Stimulated activated naive CD4-positive, alpha-beta T cell (primary cell): ENCODE measurements around the gene ECI2.

ENCODE experiments used
- DNase-seq, 6 experiments: peaks; one replicate each; lab custom pipeline; 2025; lab: John Stamatoyannopoulos, UW

Gene ECI2, protein sequence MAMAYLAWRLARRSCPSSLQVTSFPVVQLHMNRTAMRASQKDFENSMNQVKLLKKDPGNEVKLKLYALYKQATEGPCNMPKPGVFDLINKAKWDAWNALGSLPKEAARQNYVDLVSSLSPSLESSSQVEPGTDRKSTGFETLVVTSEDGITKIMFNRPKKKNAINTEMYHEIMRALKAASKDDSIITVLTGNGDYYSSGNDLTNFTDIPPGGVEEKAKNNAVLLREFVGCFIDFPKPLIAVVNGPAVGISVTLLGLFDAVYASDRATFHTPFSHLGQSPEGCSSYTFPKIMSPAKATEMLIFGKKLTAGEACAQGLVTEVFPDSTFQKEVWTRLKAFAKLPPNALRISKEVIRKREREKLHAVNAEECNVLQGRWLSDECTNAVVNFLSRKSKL

DNA sequence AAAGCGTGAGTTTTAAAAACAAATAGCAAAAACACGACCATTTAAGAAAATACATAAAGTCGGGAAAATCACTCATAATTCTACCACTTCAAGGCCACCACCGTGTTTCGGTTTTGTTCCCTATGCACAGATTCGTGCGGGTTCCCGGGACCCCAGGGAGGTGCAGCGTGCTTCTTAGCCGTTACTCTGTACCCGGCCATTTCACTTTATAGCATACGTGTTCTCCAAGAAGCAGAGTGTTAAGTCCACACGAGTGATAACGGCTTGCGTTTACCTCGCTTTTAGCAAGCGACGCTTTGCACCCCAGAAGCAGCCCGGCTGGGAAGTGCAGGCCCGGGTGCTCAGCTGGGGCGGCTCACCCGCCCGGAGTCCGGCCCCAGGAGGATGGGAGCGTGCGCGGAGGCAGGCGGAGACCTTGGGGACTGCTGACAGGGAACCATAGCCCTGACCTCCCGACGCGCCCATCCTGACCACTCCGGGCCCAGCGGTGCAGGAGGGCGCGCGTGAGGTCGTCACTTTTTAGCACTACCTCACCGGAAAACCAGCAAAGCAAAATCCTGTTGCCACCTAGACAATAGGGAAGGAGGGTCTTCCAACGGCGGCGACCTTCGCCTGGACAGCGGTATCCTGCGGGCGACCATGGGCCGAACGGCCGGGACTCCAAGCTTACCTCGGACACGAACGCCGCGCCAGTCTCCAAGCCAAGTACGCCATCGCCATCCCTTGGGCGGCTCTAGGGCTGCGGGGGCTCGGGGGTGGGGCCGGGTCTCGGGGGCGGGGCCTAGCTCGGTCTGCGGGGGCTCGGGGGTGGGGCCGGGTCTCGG, at the start of gene ECI2:
TSS of gene ECI2 (minus strand) at position 735 of the 824 bp plus-strand sequence. CDS start at position 720, 15 bp downstream.
- peak in 5 of 6 experiments; percentile 50 to 88 (median 67) for DNase-seq

DNA sequence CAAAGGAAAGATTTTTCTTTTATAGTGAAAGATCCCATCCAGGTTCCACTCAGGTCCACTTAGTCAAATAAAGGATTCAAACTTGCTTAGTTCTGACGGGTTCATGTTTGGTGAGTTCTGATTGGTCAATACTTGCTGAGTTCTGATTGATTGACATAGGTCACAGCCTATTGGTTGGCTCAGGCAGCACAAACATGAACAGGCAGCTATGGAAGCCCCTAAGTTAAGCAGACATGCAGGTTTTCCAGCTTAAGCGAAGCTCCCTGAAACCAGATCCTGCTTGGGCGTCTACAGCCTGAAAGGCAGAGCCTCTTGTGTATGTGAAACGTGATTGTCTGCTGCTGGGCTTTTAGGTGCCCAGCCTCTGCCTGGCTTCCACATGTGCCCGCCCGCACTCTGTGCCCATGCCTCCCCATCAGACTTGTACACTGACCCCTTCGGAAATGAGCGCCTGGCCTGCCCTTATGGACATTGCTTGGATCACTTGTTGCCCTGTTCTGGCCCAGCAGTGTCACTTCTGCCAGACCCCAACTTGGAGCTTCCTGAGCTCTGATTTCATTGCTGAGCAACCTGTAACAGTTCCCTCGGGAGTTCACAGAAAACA, 45.4 kb upstream of the ECI2 start:
- no peak for DNase-seq

DNA sequence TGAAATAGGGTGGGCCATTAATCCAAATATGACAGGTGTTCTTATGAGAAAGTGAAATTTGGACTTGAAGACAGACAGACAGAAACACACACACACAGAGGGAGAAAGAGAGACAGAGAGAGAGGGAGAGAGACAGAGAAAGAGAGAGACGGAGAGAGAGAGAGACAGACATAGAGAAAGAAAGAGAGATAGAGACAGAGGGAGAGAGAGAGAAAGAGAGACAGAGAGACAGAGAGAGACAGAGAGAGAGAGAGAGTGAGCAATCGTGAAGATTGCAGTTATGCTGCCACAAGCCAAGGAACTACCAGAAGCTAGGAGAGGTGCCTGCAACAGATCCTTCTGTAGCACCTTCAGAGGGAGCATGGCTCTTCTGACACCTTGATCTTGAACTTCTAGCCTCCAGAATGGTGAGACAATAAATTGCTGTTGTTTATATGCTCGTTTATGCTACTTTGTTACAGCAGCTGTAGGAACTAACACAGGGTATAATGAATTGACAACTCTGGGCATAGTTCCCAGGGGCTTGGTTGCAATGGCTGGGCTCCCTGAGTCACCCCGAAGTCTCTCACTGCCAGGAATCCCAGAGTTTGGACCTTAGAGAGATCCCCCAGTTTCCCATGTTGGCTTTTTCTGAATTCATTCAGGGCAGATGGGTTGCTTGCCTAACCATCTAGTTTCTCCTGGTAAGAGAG, 44.7 kb upstream of the ECI2 start:
- no peak for DNase-seq

DNA sequence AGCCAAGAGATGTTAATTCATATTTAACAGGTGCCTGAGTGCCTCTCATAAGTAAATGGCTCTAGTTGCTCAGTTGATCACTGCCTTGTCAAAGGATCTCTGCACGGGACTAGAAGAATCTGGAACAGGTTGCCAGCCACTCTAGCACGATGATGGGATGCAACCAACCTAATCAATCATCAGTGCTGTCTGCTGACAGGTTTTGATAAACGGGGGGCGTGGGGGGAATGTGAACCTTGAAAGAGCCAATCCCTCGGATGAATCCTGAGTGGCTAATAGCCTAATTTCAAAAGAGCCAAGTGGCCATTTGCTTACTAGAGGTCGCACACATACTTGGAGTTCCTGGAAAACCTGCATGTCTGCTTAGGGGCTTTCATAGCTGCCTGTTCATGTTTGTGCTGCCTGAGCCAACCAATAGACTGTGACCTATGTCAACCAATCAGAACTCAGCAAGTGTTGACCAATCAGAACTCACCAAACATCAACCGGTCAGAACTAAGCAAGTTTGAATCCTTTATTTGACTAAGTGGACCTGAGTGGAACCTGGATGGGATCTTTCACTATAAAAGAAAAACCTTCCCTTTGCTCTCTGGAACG, 43.5 kb upstream of the ECI2 start:
- no peak for DNase-seq

DNA sequence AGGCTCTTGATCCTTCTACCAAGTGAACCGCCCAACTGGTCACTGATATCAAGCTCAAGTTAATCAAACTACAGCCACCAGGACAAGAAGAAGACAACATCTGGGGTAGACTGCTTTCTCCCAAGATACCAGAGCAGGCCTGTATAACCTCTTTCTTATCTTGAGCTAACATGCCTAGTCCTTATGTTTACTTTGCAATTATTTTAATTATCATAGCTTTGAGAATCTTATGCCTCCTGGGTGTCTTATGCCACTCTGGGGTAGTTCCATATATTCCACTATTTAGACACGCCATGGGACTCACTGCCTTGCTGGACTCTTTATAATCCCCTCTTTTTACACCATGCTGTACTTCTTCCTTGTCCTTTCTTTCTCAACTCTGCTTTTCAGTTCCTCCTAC, 41.5 kb upstream of the ECI2 start:
- no peak for DNase-seq

DNA sequence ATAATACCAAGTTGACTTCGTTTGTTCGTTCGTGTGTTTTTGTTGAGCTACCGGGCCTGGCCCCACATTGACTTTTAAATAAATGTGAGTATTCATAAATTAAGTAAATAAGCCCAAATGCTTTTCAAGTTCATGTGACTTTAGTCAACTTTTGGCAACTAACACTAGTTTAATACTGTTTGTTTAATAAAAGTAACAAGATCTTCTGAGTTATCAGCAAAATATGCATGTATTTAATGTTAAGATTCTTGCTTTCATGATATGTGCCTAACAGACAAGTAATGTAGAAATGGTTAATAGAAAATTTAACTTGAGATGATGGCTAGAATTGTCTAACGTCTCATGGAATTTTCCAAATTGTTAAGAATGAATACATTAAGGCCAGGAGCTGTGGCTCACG, 38.7 kb upstream of the ECI2 start:
- DNase-seq, result no peak

DNA sequence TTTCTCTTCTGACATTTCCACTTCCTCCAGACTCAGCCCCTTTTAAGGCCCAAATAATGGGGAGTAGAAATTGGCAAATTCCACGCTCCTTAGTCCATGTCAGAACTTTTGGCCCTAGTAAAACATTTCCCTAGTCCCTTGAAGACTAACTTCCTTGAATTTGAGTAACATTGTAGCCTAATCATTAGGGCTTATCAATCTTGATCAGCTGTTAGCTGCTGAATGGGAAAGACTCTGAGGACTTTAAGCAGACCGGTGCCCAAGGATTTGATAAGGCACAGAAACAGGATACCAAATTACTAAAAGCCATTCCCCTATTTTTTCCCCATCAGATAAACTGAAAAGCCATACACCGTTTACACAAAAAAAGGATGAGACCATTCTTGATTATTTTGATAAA, 37.0 kb upstream of the ECI2 start:
- DNase-seq, result no peak

DNA sequence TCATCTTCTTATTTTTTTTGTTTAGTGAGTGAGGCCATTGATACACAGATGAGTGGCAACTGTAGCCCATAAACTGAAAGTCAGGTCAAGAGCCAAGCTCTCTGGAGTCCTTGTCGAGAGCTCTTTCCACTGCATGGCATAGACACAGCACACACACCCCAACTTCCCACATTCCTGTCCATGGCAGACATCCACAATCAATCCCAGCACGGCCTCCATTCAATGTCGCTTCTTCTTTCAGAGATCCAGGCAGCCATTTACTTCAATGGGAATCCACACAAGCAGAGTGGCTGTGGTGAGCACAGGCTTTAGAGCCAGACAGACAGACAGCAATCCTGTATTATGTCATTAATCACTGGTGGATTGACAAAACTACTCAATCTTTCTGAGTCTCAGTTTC, 34.9 kb upstream of the ECI2 start:
- no peak for DNase-seq

DNA sequence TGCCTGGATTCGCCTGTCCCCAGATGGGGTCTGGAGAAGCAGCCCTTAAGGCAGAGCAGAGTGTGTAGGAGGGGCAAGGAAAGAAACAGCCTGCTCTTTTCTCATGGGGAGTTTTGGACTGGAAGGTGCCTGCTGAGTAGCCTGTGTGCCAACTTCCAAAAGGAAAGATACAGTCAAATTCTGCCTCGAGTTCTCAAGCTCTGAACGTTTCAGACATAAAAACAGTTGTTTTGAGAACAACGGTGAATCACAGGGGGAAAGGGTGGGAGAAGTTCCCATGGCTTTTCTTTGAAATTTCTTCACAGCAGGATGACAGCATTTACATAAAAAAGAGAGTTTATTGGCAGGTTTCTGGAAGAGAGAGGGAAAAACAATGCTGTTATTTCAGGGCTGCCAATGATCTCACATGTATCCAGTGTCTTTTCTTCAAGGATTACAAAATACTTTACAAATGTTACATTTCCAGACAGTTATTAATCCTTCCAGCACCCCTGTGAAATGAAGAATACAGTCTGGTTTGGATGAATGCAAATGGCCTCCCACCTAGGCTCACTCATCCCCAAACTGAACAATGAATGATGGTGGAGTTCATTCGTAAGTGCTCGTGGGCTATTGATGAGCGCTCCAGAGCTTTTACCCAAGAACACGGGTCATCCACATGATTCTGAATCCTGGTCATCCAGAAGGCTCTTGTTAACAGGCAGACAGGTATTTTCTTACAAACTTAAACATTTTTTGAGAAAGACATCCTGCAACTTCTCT, 33.8 kb upstream of the ECI2 start:
- DNase-seq, result no peak

DNA sequence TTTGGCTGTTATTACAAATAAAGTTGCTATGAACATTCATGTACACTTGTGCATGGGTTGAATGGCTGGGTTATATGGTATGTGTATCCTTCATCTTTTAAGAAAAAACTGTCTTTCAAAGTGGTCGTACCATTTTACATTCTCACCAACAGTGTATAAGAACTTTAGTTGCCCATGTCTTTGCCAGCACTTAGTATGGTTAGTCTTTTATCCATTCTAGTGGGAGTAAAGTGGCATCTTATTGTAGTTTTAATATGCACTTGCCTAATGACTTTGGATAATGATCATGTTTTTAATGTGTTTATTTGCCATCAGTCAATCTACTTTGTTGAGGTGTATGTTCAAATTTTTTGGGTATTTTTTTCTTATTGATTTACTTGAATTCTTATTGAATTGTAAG, 32.5 kb upstream of the ECI2 start:
- DNase-seq, result no peak

DNA sequence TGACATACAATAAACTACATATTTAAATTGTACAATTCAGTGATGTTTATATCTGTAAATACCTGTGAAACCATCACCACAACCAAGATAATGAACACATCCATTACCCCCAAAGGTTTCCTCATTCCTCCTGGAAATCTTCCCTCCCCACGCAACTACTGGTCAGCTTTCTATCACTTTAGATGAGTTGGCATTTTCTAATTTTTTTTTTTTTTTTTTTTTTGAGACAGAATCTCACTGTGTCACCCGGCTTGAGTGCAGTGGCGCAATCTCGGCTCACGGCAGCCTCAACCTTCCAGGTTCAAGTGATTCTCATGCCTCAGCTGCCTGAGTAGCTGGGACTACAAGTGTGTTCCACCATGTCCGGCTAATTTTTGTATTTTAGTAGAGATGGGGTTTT, 31.7 kb upstream of the ECI2 start:
- no peak for DNase-seq

DNA sequence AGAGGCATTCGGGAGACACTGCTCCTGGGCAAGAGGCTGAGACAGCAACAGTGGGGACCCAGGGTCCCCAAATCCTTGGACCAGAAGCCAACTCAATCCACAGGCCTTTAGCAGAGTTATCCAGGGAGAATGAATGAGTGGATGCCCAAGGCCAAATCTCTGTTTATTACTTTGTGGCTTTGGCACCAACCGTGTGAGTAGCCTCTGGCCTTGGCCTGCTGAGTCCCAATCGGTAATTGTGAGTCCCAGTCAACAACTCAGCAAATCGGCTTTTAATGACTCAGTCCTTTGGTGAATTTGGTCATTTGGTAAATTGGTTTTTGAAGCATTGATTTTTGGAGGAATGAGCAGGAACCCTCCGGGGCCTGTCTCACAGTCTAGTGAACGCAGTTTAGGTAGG, 29.1 kb upstream of the ECI2 start:
- no peak for DNase-seq

DNA sequence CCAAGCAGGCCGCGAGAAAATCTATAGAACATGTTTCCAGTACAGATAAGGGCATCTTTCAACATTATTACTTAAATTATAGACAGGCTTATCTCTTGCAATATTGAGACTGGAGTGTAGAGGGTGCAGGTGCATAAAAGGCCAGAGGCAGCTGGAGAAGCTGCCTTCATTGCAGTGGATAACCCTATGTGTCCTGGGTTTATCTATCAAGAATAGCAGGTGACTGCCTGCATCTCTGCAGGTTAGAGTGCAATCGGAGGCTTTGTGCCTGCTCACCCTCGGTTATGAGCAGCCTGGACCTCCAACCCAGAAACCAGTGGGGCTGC, 28.7 kb upstream of the ECI2 start:
- no peak for DNase-seq

DNA sequence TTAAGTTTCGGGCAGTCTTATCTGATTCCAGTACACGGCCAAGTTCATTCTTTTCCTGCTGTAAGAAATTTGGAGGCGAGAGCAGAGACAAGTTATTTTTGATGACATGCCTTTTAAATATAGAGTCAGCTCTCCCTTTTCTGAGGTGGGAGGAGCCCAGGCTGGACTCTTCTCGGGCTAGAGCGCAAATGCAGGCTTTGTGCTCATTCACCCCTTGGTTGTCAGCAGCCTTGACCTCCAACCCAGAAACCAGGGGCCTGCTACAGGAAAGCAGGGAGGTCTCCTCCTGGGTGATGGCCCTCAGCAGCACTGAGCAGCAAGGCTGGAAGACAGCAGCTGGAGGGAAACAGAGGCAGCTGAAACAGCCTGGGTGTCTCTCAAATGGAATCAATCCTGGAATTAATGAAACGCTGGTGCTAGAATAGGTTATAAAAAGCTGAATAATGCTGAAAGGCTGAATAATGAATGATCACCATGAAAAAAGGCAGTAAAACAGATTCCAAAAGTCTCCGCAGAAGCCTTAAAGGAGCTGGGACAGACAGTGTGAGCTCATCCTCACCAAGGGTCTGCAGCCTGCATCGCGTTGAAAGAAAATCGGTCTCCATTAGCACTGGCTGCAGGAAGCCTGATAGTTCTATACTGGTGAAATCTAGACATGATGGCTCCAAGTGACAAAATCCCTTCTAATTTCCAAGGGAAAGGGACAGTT, 28.2 kb upstream of the ECI2 start:
- no peak for DNase-seq

DNA sequence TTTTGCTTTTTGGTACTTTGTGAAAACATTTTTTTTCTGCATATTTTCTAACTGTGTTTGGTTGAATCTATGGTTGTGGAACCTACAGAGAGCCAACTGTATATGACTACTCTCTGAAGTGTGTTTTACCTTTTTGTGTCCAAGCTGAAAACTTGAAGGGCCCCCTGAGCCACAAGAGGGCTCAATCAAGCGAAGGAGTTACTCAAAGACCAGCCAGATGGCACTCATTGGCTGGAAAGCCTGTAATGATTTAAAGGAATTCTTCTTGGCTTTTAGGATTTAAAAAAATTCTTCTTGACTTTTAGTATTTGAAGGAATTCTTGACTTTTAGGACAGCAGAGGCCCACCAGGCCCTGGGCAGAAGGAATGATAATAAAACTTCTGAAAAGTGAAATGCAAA, 27.0 kb upstream of the ECI2 start:
- DNase-seq, result no peak

DNA sequence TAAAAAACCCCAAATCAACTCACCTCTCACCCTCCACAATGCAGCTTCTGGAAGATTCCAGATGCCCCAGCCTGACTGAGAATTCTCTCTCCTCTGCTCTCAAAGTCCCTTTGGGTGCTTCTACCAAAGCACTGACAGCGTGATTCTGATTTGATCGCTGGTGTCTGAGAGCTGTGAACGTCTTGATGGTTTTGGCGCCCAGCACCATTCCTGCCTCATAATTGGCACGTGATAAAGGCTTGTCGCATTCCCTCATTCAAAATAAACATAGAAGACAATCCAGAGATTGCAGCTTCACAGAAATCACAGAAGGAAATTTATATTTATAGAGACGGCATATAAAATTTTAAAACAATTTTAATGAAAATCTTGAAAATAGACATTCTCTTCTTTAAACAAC, 24.1 kb upstream of the ECI2 start:
- no peak for DNase-seq

DNA sequence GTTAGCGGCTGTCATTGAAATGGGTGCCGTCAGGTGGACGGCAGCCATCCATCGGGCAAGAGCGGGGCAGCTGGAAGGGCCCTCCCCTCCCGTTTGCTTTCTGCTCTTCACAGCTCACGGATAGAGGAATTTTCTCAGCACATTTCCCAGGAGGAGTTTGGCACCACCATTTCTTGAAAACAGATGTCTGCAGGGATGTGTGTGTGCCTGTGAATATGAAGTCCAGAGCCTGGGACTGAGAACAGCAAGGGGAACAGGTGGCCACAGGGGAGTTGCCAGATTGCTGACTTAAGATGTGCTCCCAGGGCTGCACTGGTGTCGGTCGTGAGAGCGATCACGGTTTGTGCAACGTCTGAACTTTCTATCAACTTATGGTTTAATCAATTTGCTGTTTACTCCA, 22.1 kb upstream of the ECI2 start:
- no peak for DNase-seq

DNA sequence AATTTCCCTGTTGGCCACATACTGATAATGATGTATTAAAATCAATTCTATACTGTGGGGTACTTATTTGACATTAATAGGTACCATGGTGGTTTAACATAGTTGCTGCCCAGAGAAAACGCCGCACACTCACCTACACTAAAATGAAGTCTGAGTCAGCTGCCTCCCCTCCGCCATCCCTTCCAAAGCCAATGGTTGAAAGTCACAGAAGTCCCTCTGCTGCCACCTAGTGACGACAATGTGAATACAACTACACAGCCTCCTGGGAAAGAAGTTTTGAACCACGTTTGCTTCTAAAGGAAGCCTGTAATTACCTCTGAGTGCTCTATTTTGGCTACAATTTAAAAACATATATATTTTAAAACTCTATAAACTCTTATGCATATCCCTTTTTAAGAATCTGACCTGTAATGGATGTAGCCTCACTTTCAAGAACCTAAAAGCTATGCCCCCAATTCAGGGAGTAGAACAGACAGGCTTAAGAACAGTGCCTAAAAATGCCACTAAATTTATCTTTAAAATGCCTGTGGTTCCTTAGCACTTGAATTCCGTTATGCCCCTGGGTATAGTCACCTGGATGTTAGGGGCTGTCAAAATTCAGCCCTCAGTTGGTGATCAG, 20.6 kb upstream of the ECI2 start:
- peak; percentile 45 to 83 (median 64) for DNase-seq

DNA sequence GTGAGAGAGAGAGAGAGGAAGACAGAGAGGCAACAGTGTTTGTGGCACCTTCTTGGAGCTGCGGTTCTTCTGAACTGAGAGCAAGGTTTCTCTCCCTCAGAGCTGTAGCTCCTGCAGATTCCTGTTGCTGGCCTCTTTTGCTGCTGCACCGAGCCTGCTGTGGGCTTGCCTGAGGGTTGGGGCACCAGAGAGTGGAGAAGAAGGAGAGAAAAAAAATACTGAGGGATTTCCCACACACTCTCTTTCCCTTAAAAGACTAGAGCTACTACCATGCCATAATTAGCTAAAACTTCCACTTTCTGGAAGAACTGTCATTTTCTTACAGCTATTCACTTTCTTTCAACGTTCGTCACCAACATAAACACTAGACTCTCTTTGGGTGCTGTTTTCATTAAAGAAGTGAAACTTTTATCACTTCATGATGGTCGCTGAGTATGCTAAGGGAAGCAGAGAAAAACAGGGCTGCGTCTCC, 18.2 kb upstream of the ECI2 start:
- DNase-seq, result no peak

DNA sequence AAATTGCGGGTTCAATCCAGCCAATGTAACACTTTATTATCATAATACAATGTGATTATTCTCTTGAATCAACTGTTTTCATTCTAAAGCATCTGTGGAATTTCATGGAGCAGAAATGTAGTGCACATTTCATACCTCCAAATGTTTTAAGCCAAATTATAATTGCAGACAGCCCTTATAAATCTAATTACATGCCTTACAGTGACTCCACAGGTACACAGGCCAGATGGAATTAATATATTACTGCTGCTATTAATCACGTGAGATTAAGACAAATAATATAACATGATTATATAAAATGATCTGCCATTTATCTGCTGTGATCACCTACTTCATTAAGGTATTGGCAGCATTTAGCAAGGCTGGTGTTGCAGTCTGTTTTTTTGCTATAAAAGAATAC, 9.7 kb upstream of the ECI2 start:
- DNase-seq, result no peak
